DMS 273 treated with DMSO at 0.1 percent for 48 hours (cell line): ENCODE data around the gene RNF4.
"Not testable (repeated sequence)": the region's sequence is repeated elsewhere in the genome, so short reads cannot be mapped to it uniquely, and the experiment has no call there.

ENCODE experiments used
- DNase-seq: peaks from one replicate; lab custom pipeline; 2025; lab: John Stamatoyannopoulos, UW

Gene RNF4

GRCh38 chr4:2468456-2469191, at the start of gene RNF4:
TSS of gene RNF4 (plus strand) at chr4:2469106. CDS start at chr4:2490494, 21,388 bp downstream.
- peak; percentile 91 for DNase-seq

- DNase-seq = no peak
Measured at GRCh38 chr4:2419814-2420213, 49.1 kb upstream of the RNF4 start.

- no peak for DNase-seq
Measured at GRCh38 chr4:2421928-2422327, 47.0 kb upstream of the RNF4 start.

GRCh38 chr4:2423066-2423465, 45.8 kb upstream of the RNF4 start:
- DNase-seq = no peak

GRCh38 chr4:2423695-2424094, 45.2 kb upstream of the RNF4 start:
- DNase-seq = no peak

GRCh38 chr4:2424581-2424980, 44.3 kb upstream of the RNF4 start:
- no peak for DNase-seq

- no peak for DNase-seq
Measured at GRCh38 chr4:2425386-2426068, 43.4 kb upstream of the RNF4 start.

GRCh38 chr4:2426069-2426397, 42.9 kb upstream of the RNF4 start:
- no peak for DNase-seq

- DNase-seq = no peak
Measured at GRCh38 chr4:2426711-2427275, 42.1 kb upstream of the RNF4 start.

GRCh38 chr4:2427383-2428334, 41.2 kb upstream of the RNF4 start:
- DNase-seq = no peak

- no peak for DNase-seq
Measured at GRCh38 chr4:2428496-2429213, 40.3 kb upstream of the RNF4 start.

GRCh38 chr4:2429945-2430757, 38.8 kb upstream of the RNF4 start:
- DNase-seq = not testable (repeated sequence)

- no peak for DNase-seq
Measured at GRCh38 chr4:2432004-2432403, 36.9 kb upstream of the RNF4 start.

GRCh38 chr4:2432991-2433530, 35.8 kb upstream of the RNF4 start:
- DNase-seq = no peak

GRCh38 chr4:2433609-2434350, 35.1 kb upstream of the RNF4 start:
- no peak for DNase-seq

GRCh38 chr4:2434420-2434819, 34.5 kb upstream of the RNF4 start:
- no peak for DNase-seq

- no peak for DNase-seq
Measured at GRCh38 chr4:2436301-2436700, 32.6 kb upstream of the RNF4 start.

- DNase-seq = no peak
Measured at GRCh38 chr4:2436761-2437474, 32.0 kb upstream of the RNF4 start.
